HL-60 (cell line): ENCODE results near the gene POLR2H.

ENCODE experiments used
- DNase-seq, 2 experiments: peaks; one replicate each; pipeline ENCODE4 v3.0.0-alpha.2; 2010 to 2020; ENCODE audit warnings: low read depth in 1 of 2, low spot score in 1 of 2
- H3K27ac ChIP-seq: fragments of 250-450 bp; sonication (Bioruptor Pico); replicated peaks from 2 replicates; pipeline ENCODE4 v1.5.1; 2020; ENCODE audit warnings: mild to moderate bottlenecking, moderate library complexity
- H3K27me3 ChIP-seq: fragments of 250-450 bp; sonication (Bioruptor Pico); 2 replicates; pipeline ENCODE4 v1.5.1; 2021; ENCODE audit warnings: mild to moderate bottlenecking, moderate library complexity; ENCODE audit not compliant: insufficient read depth, poor library complexity, severe bottlenecking
- H3K4me3 ChIP-seq: replicated peaks from 2 replicates; pipeline ENCODE4 v1.5.1; 2011; ENCODE audit warnings: mild to moderate bottlenecking, control low read depth, low read length; ENCODE audit not compliant: insufficient read depth
- CTCF ChIP-seq: IDR thresholded peaks from one replicate; pipeline ENCODE4 v1.5.1; 2011; ENCODE audit warnings: low read length, control low read depth, inconsistent platforms; ENCODE audit not compliant: insufficient read depth
- GABPA ChIP-seq: IDR thresholded peaks from 2 replicates; pipeline ENCODE4 v1.6.1; 2012; ENCODE audit warnings: low read depth
- POLR2AphosphoS5 ChIP-seq: IDR thresholded peaks from 2 replicates; pipeline ENCODE4 v1.6.1; 2012; ENCODE audit warnings: low read depth
- REST ChIP-seq: IDR thresholded peaks from 2 replicates; pipeline ENCODE4 v1.6.1; 2012; ENCODE audit warnings: low read depth; ENCODE audit not compliant: insufficient replicate concordance
- SPI1 ChIP-seq: IDR thresholded peaks from 2 replicates; pipeline ENCODE4 v1.6.1; 2012; ENCODE audit warnings: low read depth, mild to moderate bottlenecking, borderline replicate concordance

Gene POLR2H

GRCh38 chr3:184344579-184345316 is 16.8 kb upstream of the POLR2H start:
- TF ChIP-seq SPI1 (no peak), CTCF (no peak), REST (no peak), POLR2AphosphoS5 (no peak), GABPA (no peak)
- no peak for DNase-seq
- no peak overlapping the region for H3K27ac ChIP-seq
- no peaks in the 10 kb centered on the region for H3K27me3 ChIP-seq
- H3K4me3 ChIP-seq: no peak overlapping the region

GRCh38 chr3:184345317-184346144 is 16.0 kb upstream of the POLR2H start:
- H3K27ac ChIP-seq: no peak overlapping the region
- TF ChIP-seq REST (no peak), CTCF (peak; percentile 46)
- H3K4me3 ChIP-seq: no peak overlapping the region
- DNase-seq: peak; percentile 69 to 83
- no peaks in the 10 kb centered on the region for H3K27me3 ChIP-seq

- Histone ChIP-seq H3K27ac (no peak overlapping the region), H3K27me3 (no peaks in the 10 kb centered on the region), H3K4me3 (no peak overlapping the region)
- TF ChIP-seq REST (no peak), GABPA (no peak), POLR2AphosphoS5 (no peak), CTCF (no peak), SPI1 (no peak)
- DNase-seq: no peak
These were observed 14.9 kb upstream of the POLR2H start for GRCh38 chr3:184346480-184347190.
